ENCODE measurements around the gene ZFHX3.

GRCh38 chr16:72963533-72964315, 84.2 kb downstream of the ZFHX3 start:
- TF ChIP-seq EZH2 (IDR thresholded peaks at IDR 0.05; ENCODE audit: low read length, missing control alignments) (no peak), CTCF (conservative IDR thresholded peaks at IDR 0.05 in 1 of 2, IDR thresholded peaks at IDR 0.05 in 1 of 2; ENCODE audit: low read depth in 1 of 2, low read length in 2 of 2) (no peak)

All from fibroblast of lung (primary cell).